Astrocyte of the cerebellum (primary cell): Measurements from ENCODE around the gene PSMG3.

Experiments used
- DNase-seq: peaks from one replicate; pipeline ENCODE4 v3.0.0-alpha.2; 2011; ENCODE audit warnings: low read depth
- H3K4me3 ChIP-seq: 2 replicates; pipeline ENCODE4 v1.5.1; 2011; ENCODE audit warnings: mild to moderate bottlenecking, low read depth, low read length, moderate library complexity
- CTCF ChIP-seq: IDR thresholded peaks from 2 replicates; pipeline ENCODE4 v1.5.1; 2012; ENCODE audit warnings: low read length, low read depth, moderate library complexity, mild to moderate bottlenecking; ENCODE audit errors: missing control alignments
- in situ Hi-C: cut with HindIII; loops from 2 replicates; pipeline ENCODE4 v1.10.0; 2017; ENCODE audit warnings: low sequenced_read_pairs

PSMG3 gene

GRCh38 chr7:1563981-1564602, 5.7 kb downstream of the PSMG3 start:
- DNase-seq, result no peak
- TF ChIP-seq CTCF, result no peak
- H3K4me3 ChIP-seq, result no peak overlapping the region
- in situ Hi-C loops, result no loop called here

- TF ChIP-seq CTCF, result no peak
- in situ Hi-C loops, result no loop called here
Measured at GRCh38 chr7:1562597-1563051, 7.2 kb downstream of the PSMG3 start.

GRCh38 chr7:1562116-1562515, 7.7 kb downstream of the PSMG3 start:
- in situ Hi-C loops, result no loop called here
- no peak for DNase-seq
- no peak overlapping the region for H3K4me3 ChIP-seq
- no peak for TF ChIP-seq CTCF

More at GRCh38 chr7:1562597-1563051, 7.2 kb downstream of the PSMG3 start:
- DNase-seq, result no peak
- no peak overlapping the region for H3K4me3 ChIP-seq

- no peak overlapping the region for H3K4me3 ChIP-seq
- in situ Hi-C loops, result no loop called here
- no peak for TF ChIP-seq CTCF
- no peak for DNase-seq
Measured at GRCh38 chr7:1561036-1561940, 8.5 kb downstream of the PSMG3 start.

- H3K4me3 ChIP-seq, result no peak overlapping the region
- in situ Hi-C loops, result no loop called here
- DNase-seq, result no peak
- TF ChIP-seq CTCF, result no peak
Measured at GRCh38 chr7:1560620-1561031, 9.2 kb downstream of the PSMG3 start.

GRCh38 chr7:1559626-1560590, 9.9 kb downstream of the PSMG3 start:
- H3K4me3 ChIP-seq, result no peak overlapping the region
- in situ Hi-C loops, result no loop called here
- no peak for DNase-seq
- TF ChIP-seq CTCF, result no peak
